DMS53 (cell line): ENCODE data around the gene NDUFS6.
"Not testable (repeated sequence)": the region's sequence is repeated elsewhere in the genome, so short reads cannot be mapped to it uniquely, and the experiment has no call there.

Source experiments
- DNase-seq: peaks from one replicate; lab custom pipeline; 2025; lab: John Stamatoyannopoulos, UW

NDUFS6 gene

GRCh38 chr5:1798589-1798988 lies 2.6 kb upstream of the NDUFS6 start:
- DNase-seq, result not testable (repeated sequence)

GRCh38 chr5:1799110-1799601 lies 2.1 kb upstream of the NDUFS6 start:
- DNase-seq, result peak; percentile 56

GRCh38 chr5:1799602-1800471 lies 1.4 kb upstream of the NDUFS6 start, which contains the start of gene MRPL36:
MRPL36 (minus strand) TSS chr5:1799837; CDS start chr5:1798935, 902 bp downstream.
- DNase-seq, result peak; percentile 99

GRCh38 chr5:1800472-1801221 lies 560 bp upstream of the NDUFS6 start:
- peak; percentile 89 for DNase-seq

- peak; percentile 54 for DNase-seq
Observed at GRCh38 chr5:1801967-1802295, 724 bp downstream of the NDUFS6 start.

GRCh38 chr5:1803192-1803591 lies 2.0 kb downstream of the NDUFS6 start:
- no peak for DNase-seq

- no peak for DNase-seq
Observed at GRCh38 chr5:1804001-1804690, 2.9 kb downstream of the NDUFS6 start.

GRCh38 chr5:1805326-1805725 lies 4.1 kb downstream of the NDUFS6 start:
- DNase-seq, result no peak

GRCh38 chr5:1805736-1806135 lies 4.5 kb downstream of the NDUFS6 start:
- DNase-seq, result no peak

- DNase-seq, result no peak
Observed at GRCh38 chr5:1806199-1806598, 5.0 kb downstream of the NDUFS6 start.

- DNase-seq, result no peak
Observed at GRCh38 chr5:1806974-1807373, 5.8 kb downstream of the NDUFS6 start.

GRCh38 chr5:1807451-1808185 lies 6.4 kb downstream of the NDUFS6 start:
- DNase-seq, result no peak

GRCh38 chr5:1808439-1808838 lies 7.2 kb downstream of the NDUFS6 start:
- DNase-seq, result no peak

GRCh38 chr5:1809416-1810035 lies 8.3 kb downstream of the NDUFS6 start:
- no peak for DNase-seq

GRCh38 chr5:1810581-1811101 lies 9.4 kb downstream of the NDUFS6 start:
- no peak for DNase-seq

GRCh38 chr5:1814183-1815020 lies 13.2 kb downstream of the NDUFS6 start:
- no peak for DNase-seq

GRCh38 chr5:1815071-1815786 lies 14.0 kb downstream of the NDUFS6 start:
- no peak for DNase-seq

- no peak for DNase-seq
Observed at GRCh38 chr5:1815881-1816292, 14.7 kb downstream of the NDUFS6 start.

GRCh38 chr5:1816495-1817089 lies 15.4 kb downstream of the NDUFS6 start:
- DNase-seq, result not testable (repeated sequence)
